ENCODE results near the gene ZDHHC3. TPM values are rescaled to one million over a fixed set of nuclear protein-coding genes. Genes with fewer than 3 reads are reported as not detected.

ZDHHC3 gene
- polyA plus RNA-seq, 1 donor = 77.2 TPM

GRCh38 chr3:44915702-44916438, 60.1 kb downstream of the ZDHHC3 start:
- H3K36me3 ChIP-seq (ENCODE audit: control insufficient read depth, insufficient read depth, low read length) = peaks cover 26% of the 10 kb centered on the region
- no peaks in the 10 kb centered on the region for H3K27me3 ChIP-seq (ENCODE audit: control insufficient read depth, insufficient read depth, low read length)
- no peak for DNase-seq
- H3K9me3 ChIP-seq (ENCODE audit: control insufficient read depth, low read depth, low read length) = no peaks in the 10 kb centered on the region
- H3K4me1 ChIP-seq (ENCODE audit: control insufficient read depth, insufficient read depth, low read length) = no peaks in the 10 kb centered on the region
- no peak overlapping the region for H3K27ac ChIP-seq (ENCODE audit: low read length)
- WGBS (ENCODE audit: insufficient coverage, low lambda C conversion rate) = no CpG with 5 or more reads among the region's 8 CpGs
- no peak overlapping the region for H3K4me3 ChIP-seq (ENCODE audit: low read length)

- no peaks in the 10 kb centered on the region for H3K4me1 ChIP-seq (ENCODE audit: control insufficient read depth, insufficient read depth, low read length)
- WGBS (ENCODE audit: insufficient coverage, low lambda C conversion rate) = no CpG with 5 or more reads among the region's 4 CpGs
- no peak for DNase-seq
- H3K27ac ChIP-seq (ENCODE audit: low read length) = no peak overlapping the region
- peaks cover 21% of the 10 kb centered on the region for H3K36me3 ChIP-seq (ENCODE audit: control insufficient read depth, insufficient read depth, low read length)
- H3K9me3 ChIP-seq (ENCODE audit: control insufficient read depth, low read depth, low read length) = no peaks in the 10 kb centered on the region
- H3K27me3 ChIP-seq (ENCODE audit: control insufficient read depth, insufficient read depth, low read length) = no peaks in the 10 kb centered on the region
- H3K4me3 ChIP-seq (ENCODE audit: low read length) = no peak overlapping the region
Observed at GRCh38 chr3:44914936-44915335, 61.0 kb downstream of the ZDHHC3 start.

GRCh38 chr3:44913868-44914468, 62.0 kb downstream of the ZDHHC3 start:
- Histone ChIP-seq H3K4me1 (ENCODE audit: control insufficient read depth, insufficient read depth, low read length) (no peaks in the 10 kb centered on the region), H3K9me3 (ENCODE audit: control insufficient read depth, low read depth, low read length) (no peaks in the 10 kb centered on the region), H3K36me3 (ENCODE audit: control insufficient read depth, insufficient read depth, low read length) (peaks cover 21% of the 10 kb centered on the region), H3K27ac (ENCODE audit: low read length) (no peak overlapping the region), H3K4me3 (ENCODE audit: low read length) (no peak overlapping the region), H3K27me3 (ENCODE audit: control insufficient read depth, insufficient read depth, low read length) (peaks cover 4% of the 10 kb centered on the region)
- peak; percentile 55 to 56 for DNase-seq
- WGBS (ENCODE audit: insufficient coverage, low lambda C conversion rate) = no CpG with 5 or more reads among the region's 4 CpGs

DNA sequence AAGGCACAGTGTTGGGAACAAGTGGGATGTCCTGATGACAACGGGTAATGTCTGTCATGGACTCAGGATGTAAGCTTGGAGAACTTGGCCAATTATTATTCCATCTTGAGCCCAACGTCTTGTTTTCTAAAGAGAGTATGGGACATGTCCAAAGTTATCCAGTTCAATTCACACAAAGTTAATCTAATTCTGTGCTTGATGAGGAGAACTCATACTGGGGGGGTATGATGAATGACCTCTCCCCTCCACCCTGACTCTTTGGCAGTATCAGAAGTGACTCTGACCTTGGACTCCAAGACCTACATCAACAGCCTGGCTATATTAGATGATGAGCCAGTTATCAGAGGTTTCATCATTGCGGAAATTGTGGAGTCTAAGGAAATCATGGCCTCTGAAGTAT, 65.3 kb downstream of the ZDHHC3 start:
- no peaks in the 10 kb centered on the region for H3K9me3 ChIP-seq (ENCODE audit: control insufficient read depth, low read depth, low read length)
- no CpG with 5 or more reads among the region's 3 CpGs for WGBS (ENCODE audit: insufficient coverage, low lambda C conversion rate)
- H3K27me3 ChIP-seq (ENCODE audit: control insufficient read depth, insufficient read depth, low read length) = peaks cover 7% of the 10 kb centered on the region
- DNase-seq = no peak
- no peaks in the 10 kb centered on the region for H3K36me3 ChIP-seq (ENCODE audit: control insufficient read depth, insufficient read depth, low read length)
- no peak overlapping the region for H3K4me3 ChIP-seq (ENCODE audit: low read length)
- H3K27ac ChIP-seq (ENCODE audit: low read length) = no peak overlapping the region
- H3K4me1 ChIP-seq (ENCODE audit: control insufficient read depth, insufficient read depth, low read length) = no peaks in the 10 kb centered on the region

DNA sequence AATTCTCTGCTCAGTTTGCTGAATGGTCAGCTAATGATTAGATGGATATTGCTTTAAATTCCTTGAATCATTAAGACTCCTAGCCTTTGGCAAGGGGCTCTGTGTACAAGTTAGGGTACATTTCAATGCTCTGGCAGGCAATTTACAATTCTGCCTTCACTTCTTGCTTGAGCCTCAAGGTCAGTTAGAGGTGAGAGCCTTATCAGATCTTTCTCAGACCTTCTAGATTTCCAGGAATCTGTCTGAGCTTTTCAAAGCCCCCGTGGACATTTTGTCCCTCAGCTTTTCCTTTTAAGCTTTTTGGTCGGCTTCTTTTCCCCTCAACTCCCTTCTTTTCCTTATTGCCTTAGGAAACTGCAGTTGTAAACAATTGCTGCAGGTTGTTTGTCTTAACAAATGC, 66.9 kb downstream of the ZDHHC3 start:
- 0% methylated on average over 2 of the region's 2 CpGs for whole genome bisulfite sequencing (ENCODE audit: insufficient coverage, low lambda C conversion rate)

GRCh38 chr3:44907612-44908011, 68.4 kb downstream of the ZDHHC3 start:
- Histone ChIP-seq H3K4me1 (ENCODE audit: control insufficient read depth, insufficient read depth, low read length) (no peaks in the 10 kb centered on the region), H3K9me3 (ENCODE audit: control insufficient read depth, low read depth, low read length) (no peaks in the 10 kb centered on the region), H3K27ac (ENCODE audit: low read length) (no peak overlapping the region), H3K4me3 (ENCODE audit: low read length) (no peak overlapping the region), H3K27me3 (ENCODE audit: control insufficient read depth, insufficient read depth, low read length) (peaks cover 7% of the 10 kb centered on the region), H3K36me3 (ENCODE audit: control insufficient read depth, insufficient read depth, low read length) (no peaks in the 10 kb centered on the region)
- WGBS (ENCODE audit: insufficient coverage, low lambda C conversion rate) = no CpG with 5 or more reads among the region's 4 CpGs
- no peak for DNase-seq

More for the DNA sequence above, 66.9 kb downstream of the ZDHHC3 start:
- no peak overlapping the region for H3K4me3 ChIP-seq (ENCODE audit: low read length)
- H3K4me1 ChIP-seq (ENCODE audit: control insufficient read depth, insufficient read depth, low read length) = no peaks in the 10 kb centered on the region
- H3K27me3 ChIP-seq (ENCODE audit: control insufficient read depth, insufficient read depth, low read length) = peaks cover 7% of the 10 kb centered on the region
- DNase-seq = no peak
- no peak overlapping the region for H3K27ac ChIP-seq (ENCODE audit: low read length)
- no peaks in the 10 kb centered on the region for H3K9me3 ChIP-seq (ENCODE audit: control insufficient read depth, low read depth, low read length)
- no peaks in the 10 kb centered on the region for H3K36me3 ChIP-seq (ENCODE audit: control insufficient read depth, insufficient read depth, low read length)

DNA sequence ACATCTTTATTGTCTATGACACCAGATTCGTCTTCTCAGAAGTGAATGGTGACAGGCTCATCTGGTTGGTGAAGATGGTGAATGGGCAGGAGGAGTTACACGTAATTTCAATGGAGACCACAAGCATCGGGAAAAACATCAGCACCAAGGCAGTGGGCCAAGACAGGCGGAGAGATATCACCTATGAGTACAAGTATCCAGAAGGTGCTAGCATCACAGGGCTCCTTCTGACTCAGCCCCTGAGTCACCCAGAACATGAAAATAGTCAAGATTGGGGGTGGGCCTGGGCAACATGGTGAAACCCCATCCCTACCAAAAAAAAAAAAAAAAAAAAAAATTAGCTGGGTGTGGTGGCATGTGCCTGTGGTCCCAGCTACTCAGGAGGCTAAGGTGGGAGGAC, 69.0 kb downstream of the ZDHHC3 start:
- no peaks in the 10 kb centered on the region for H3K36me3 ChIP-seq (ENCODE audit: control insufficient read depth, insufficient read depth, low read length)
- H3K4me3 ChIP-seq (ENCODE audit: low read length) = no peak overlapping the region
- H3K9me3 ChIP-seq (ENCODE audit: control insufficient read depth, low read depth, low read length) = no peaks in the 10 kb centered on the region
- no CpG with 5 or more reads among the region's 4 CpGs for WGBS (ENCODE audit: insufficient coverage, low lambda C conversion rate)
- no peak overlapping the region for H3K27ac ChIP-seq (ENCODE audit: low read length)
- no peak for DNase-seq
- H3K27me3 ChIP-seq (ENCODE audit: control insufficient read depth, insufficient read depth, low read length) = peaks cover 7% of the 10 kb centered on the region
- H3K4me1 ChIP-seq (ENCODE audit: control insufficient read depth, insufficient read depth, low read length) = no peaks in the 10 kb centered on the region

- H3K4me1 ChIP-seq (ENCODE audit: control insufficient read depth, insufficient read depth, low read length) = no peaks in the 10 kb centered on the region
- WGBS (ENCODE audit: insufficient coverage, low lambda C conversion rate) = no CpG with 5 or more reads among the region's 3 CpGs
- H3K4me3 ChIP-seq (ENCODE audit: low read length) = no peak overlapping the region
Observed at GRCh38 chr3:44905446-44906157, 70.4 kb downstream of the ZDHHC3 start.

DNA sequence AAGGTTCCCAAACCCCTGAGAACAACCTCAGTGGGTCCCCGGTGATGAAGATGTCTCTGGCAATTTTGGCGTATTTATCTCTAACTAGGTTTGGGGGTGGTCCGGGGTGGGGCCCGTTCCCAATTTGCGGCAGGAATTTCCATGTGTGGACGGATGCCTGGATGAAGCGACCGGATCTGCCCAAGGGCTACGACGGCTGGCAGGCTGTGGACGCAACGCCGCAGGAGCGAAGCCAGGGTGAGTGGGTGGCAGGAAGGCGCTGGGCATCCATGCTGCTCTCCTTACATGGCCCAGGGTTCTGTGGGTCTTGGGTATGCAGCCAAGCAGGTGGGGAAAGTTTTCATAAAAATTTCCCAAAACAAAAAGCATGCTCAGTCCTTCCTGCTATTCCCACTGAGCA, 72.2 kb downstream of the ZDHHC3 start:
- DNase-seq = no peak
- Histone ChIP-seq H3K4me1 (ENCODE audit: control insufficient read depth, insufficient read depth, low read length) (no peaks in the 10 kb centered on the region), H3K27me3 (ENCODE audit: control insufficient read depth, insufficient read depth, low read length) (peaks cover 13% of the 10 kb centered on the region), H3K27ac (ENCODE audit: low read length) (no peak overlapping the region), H3K9me3 (ENCODE audit: control insufficient read depth, low read depth, low read length) (no peaks in the 10 kb centered on the region), H3K36me3 (ENCODE audit: control insufficient read depth, insufficient read depth, low read length) (no peaks in the 10 kb centered on the region), H3K4me3 (ENCODE audit: low read length) (no peak overlapping the region)
- no CpG with 5 or more reads among the region's 15 CpGs for WGBS (ENCODE audit: insufficient coverage, low lambda C conversion rate)

More at GRCh38 chr3:44905446-44906157, 70.4 kb downstream of the ZDHHC3 start:
- Histone ChIP-seq H3K9me3 (ENCODE audit: control insufficient read depth, low read depth, low read length) (no peaks in the 10 kb centered on the region), H3K36me3 (ENCODE audit: control insufficient read depth, insufficient read depth, low read length) (no peaks in the 10 kb centered on the region), H3K27ac (ENCODE audit: low read length) (no peak overlapping the region), H3K27me3 (ENCODE audit: control insufficient read depth, insufficient read depth, low read length) (peaks cover 10% of the 10 kb centered on the region)
- DNase-seq = no peak

DNA sequence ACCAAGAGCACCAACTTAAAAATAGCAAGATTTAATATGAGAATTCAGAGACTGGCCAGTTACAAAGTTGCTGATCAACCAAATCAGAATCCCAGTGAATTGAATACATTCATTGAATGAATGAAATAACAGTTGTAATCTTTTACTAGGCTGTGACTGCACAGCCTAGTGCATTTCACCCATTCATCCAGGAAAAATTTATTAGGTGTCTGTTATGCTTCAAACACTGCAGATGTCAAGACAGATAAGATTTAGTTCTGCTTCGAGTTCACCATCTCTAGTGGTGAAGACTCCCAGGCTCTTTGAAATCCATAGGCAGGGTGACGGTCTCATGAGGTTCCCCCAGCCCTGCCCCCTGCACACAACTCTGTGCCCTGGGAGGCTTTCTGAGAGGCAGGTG, 72.7 kb downstream of the ZDHHC3 start:
- no CpG with 5 or more reads among the region's 2 CpGs for WGBS (ENCODE audit: insufficient coverage, low lambda C conversion rate)
- Histone ChIP-seq H3K27ac (ENCODE audit: low read length) (no peak overlapping the region), H3K27me3 (ENCODE audit: control insufficient read depth, insufficient read depth, low read length) (peaks cover 12% of the 10 kb centered on the region), H3K4me3 (ENCODE audit: low read length) (no peak overlapping the region), H3K4me1 (ENCODE audit: control insufficient read depth, insufficient read depth, low read length) (no peaks in the 10 kb centered on the region), H3K9me3 (ENCODE audit: control insufficient read depth, low read depth, low read length) (no peaks in the 10 kb centered on the region), H3K36me3 (ENCODE audit: control insufficient read depth, insufficient read depth, low read length) (no peaks in the 10 kb centered on the region)
- no peak for DNase-seq

Measured in large intestine (tissue), 3 donors.